NCI-H1092 treated with DMSO at 0.1 percent for 48 hours (cell line): ENCODE results near the gene RAB17.

Source experiments
- DNase-seq: peaks from one replicate; lab custom pipeline; 2025; lab: John Stamatoyannopoulos, UW

RAB17 gene

GRCh38 chr2:237558961-237559641 is 31.4 kb downstream of the RAB17 start:
- DNase-seq: peak; percentile 28

- DNase-seq: no peak
Observed at GRCh38 chr2:237557633-237558015, 32.9 kb downstream of the RAB17 start.

GRCh38 chr2:237556773-237557632 is 33.5 kb downstream of the RAB17 start:
- no peak for DNase-seq

GRCh38 chr2:237555560-237555959 is 35.0 kb downstream of the RAB17 start:
- no peak for DNase-seq

GRCh38 chr2:237553948-237554347 is 36.6 kb downstream of the RAB17 start:
- DNase-seq: no peak

GRCh38 chr2:237552908-237553307 is 37.6 kb downstream of the RAB17 start:
- no peak for DNase-seq

- no peak for DNase-seq
Observed at GRCh38 chr2:237551071-237551574, 39.4 kb downstream of the RAB17 start.

- no peak for DNase-seq
Observed at GRCh38 chr2:237549643-237550415, 40.7 kb downstream of the RAB17 start.

- DNase-seq: no peak
Observed at GRCh38 chr2:237549216-237549615, 41.3 kb downstream of the RAB17 start.

- DNase-seq: no peak
Observed at GRCh38 chr2:237547841-237548416, 42.6 kb downstream of the RAB17 start.

GRCh38 chr2:237546876-237547395 is 43.6 kb downstream of the RAB17 start:
- DNase-seq: no peak

- no peak for DNase-seq
Observed at GRCh38 chr2:237546040-237546875, 44.3 kb downstream of the RAB17 start.

GRCh38 chr2:237542001-237542704 is 48.4 kb downstream of the RAB17 start:
- no peak for DNase-seq

- no peak for DNase-seq
Observed at GRCh38 chr2:237541243-237541642, 49.3 kb downstream of the RAB17 start.

- peak; percentile 36 for DNase-seq
Observed at GRCh38 chr2:237540823-237541222, 49.7 kb downstream of the RAB17 start.

- DNase-seq: no peak
Observed at GRCh38 chr2:237540223-237540775, 50.2 kb downstream of the RAB17 start.

GRCh38 chr2:237539681-237540080 is 50.9 kb downstream of the RAB17 start:
- DNase-seq: no peak

GRCh38 chr2:237538901-237539300 is 51.6 kb downstream of the RAB17 start:
- DNase-seq: no peak

- no peak for DNase-seq
Observed at GRCh38 chr2:237538001-237538720, 52.4 kb downstream of the RAB17 start.
